GM21529 (cell line): ENCODE data around the gene PTGIR.

Experiments used
- ATAC-seq: cut with Tn5 transposase; IDR thresholded peaks from one replicate; pipeline ENCODE4 v1.9.1; 2021; ENCODE audit not compliant: unreplicated experiment

Gene PTGIR

GRCh38 chr19:46616631-46617322 lies 8.1 kb downstream of the PTGIR start:
- ATAC-seq: no peak

- ATAC-seq: no peak
Observed at GRCh38 chr19:46615966-46616365, 8.9 kb downstream of the PTGIR start.

GRCh38 chr19:46614114-46614722 lies 10.7 kb downstream of the PTGIR start:
- no peak for ATAC-seq

- ATAC-seq: no peak
Observed at GRCh38 chr19:46613525-46613924, 11.4 kb downstream of the PTGIR start.

- ATAC-seq: no peak
Observed at GRCh38 chr19:46611776-46612175, 13.1 kb downstream of the PTGIR start.

GRCh38 chr19:46610851-46611770 lies 13.8 kb downstream of the PTGIR start:
- ATAC-seq: no peak

GRCh38 chr19:46610413-46610775 lies 14.5 kb downstream of the PTGIR start:
- no peak for ATAC-seq

GRCh38 chr19:46609511-46610412 lies 15.1 kb downstream of the PTGIR start:
- no peak for ATAC-seq

GRCh38 chr19:46608581-46609345 lies 16.1 kb downstream of the PTGIR start:
- no peak for ATAC-seq

GRCh38 chr19:46608178-46608577 lies 16.7 kb downstream of the PTGIR start:
- ATAC-seq: no peak

- no peak for ATAC-seq
Observed at GRCh38 chr19:46607448-46607841, 17.4 kb downstream of the PTGIR start.

- ATAC-seq: no peak
Observed at GRCh38 chr19:46606681-46607447, 18.0 kb downstream of the PTGIR start.

GRCh38 chr19:46606019-46606418 lies 18.9 kb downstream of the PTGIR start:
- no peak for ATAC-seq

GRCh38 chr19:46605356-46605821 lies 19.5 kb downstream of the PTGIR start:
- no peak for ATAC-seq

GRCh38 chr19:46604781-46605355 lies 20.0 kb downstream of the PTGIR start:
- ATAC-seq: no peak

GRCh38 chr19:46603752-46604231 lies 21.1 kb downstream of the PTGIR start:
- ATAC-seq: no peak

- ATAC-seq: no peak
Observed at GRCh38 chr19:46603195-46603637, 21.7 kb downstream of the PTGIR start.

GRCh38 chr19:46602392-46603194 lies 22.3 kb downstream of the PTGIR start:
- ATAC-seq: no peak
